ENCODE data around the gene CLPTM1L. TPM values are rescaled to one million over a fixed set of nuclear protein-coding genes. Genes with fewer than 3 reads are reported as not detected.
"Not testable (repeated sequence)": the region's sequence is repeated elsewhere in the genome, so short reads cannot be mapped to it uniquely, and the experiment has no call there.

CLPTM1L gene
- total RNA-seq, 3 donors from 2014 or later: 86.6 to 101 (median 97.6) TPM

DNA sequence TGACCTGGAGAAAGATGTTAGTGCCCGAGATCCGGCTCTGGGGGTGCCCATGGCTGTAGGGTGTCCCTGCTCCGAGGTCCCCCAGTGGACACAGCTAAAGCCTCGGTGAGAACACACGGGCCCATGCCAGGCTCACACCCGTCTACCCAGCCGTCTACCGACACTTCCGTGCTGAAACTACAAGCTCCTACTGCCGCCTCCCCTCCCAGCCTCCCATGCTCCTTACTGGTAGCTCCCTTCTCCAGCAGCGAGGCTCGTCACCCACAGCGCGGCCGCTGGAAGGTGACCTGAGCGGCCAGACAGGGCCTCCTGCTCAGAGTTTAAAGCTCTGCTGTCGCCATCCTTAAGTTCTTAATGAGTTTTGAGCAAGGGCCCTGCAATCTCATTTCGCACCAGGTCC, 33.2 kb upstream of the CLPTM1L start:
- Histone ChIP-seq H3K36me3 (ENCODE audit: low read depth) (no peaks in the 10 kb centered on the region), H3K4me3 (no peak overlapping the region), H3K4me1 (ENCODE audit: low read depth) (peaks cover 4% of the 10 kb centered on the region), H3K9me3 (no peaks in the 10 kb centered on the region)
- TF ChIP-seq CTCF (IDR thresholded peaks at IDR 0.05): no peak
- no peak for DNase-seq
- ATAC-seq: no peak
- intact Hi-C loops (cut with DNase I, micrococcal nuclease): no loop called here

DNA sequence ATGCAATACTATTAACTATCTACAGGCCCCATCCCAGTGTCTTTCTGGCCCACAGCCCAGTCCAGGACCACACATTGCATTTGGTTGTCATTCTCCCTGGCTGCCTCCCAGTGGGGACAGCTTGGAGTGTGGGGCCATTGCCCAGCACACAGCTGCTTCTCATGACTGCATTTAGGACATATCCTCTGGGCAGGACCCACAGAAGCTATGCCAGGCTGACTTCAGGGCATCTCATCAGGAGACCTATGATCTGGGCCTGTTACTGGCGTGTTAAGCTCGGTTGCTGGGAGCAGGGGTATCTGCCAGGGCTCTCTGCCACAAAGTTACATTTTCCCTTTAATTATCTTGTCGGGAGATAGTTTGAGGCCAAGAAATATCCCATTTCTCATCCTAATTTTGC, 32.1 kb upstream of the CLPTM1L start:
- Histone ChIP-seq H3K36me3 (ENCODE audit: low read depth) (no peaks in the 10 kb centered on the region), H3K9me3 (no peaks in the 10 kb centered on the region), H3K4me3 (no peak overlapping the region), H3K4me1 (ENCODE audit: low read depth) (peaks cover 4% of the 10 kb centered on the region)
- intact Hi-C loops (cut with DNase I, micrococcal nuclease): no loop called here
- no peak for TF ChIP-seq CTCF (IDR thresholded peaks at IDR 0.05)
- DNase-seq: no peak
- no peak for ATAC-seq

DNA sequence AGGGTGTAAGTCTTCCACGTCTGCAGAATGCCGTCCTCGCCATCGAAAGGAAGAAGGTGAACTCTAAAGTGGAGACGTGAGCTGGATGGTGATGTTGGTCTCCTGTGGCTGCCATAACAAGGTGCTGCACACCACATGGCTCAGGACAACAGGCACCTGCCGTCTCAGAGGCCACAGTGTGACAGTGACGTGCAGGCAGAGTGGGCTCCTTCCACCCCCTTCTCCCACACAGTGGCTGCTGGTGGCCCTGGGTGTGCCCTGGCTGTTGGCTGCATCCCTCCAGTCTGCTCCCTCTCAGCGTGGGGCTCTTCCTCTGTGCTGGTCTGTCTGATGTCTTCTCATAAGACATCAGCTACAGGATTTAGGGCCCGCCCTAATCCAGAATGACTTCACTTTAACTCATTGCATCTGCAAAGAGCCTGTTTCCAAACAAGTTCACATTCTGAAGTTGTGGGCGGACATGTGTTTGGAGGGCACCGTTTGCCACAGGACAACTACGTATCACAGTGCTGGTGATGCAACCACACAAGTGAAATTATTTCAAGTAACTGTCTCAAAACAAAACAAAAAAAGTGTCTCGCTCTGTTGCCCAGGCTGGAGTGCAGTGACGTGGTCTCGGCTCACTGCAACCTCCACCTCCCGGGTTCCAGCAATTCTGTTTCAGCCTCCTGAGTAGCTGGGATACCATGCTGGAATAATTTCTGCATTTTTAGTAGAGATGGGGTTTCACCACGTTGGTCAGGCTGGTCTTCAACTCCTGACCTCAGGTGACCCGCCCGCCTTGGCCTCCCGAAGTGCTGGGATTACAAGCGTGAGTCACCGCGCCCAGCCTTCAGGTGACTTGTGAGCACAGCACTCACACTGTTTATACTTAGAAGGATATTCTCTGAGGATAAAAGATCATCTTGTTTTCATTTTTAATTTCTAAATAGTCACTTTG, 31.2 kb upstream of the CLPTM1L start:
- ATAC-seq (no peak), DNase-seq (no peak)
- Histone ChIP-seq H3K36me3 (ENCODE audit: low read depth) (no peaks in the 10 kb centered on the region), H3K4me1 (ENCODE audit: low read depth) (peaks cover 4% of the 10 kb centered on the region), H3K4me3 (no peak overlapping the region), H3K9me3 (no peaks in the 10 kb centered on the region)
- intact Hi-C loops (cut with DNase I, micrococcal nuclease): no loop called here
- TF ChIP-seq CTCF (IDR thresholded peaks at IDR 0.05): no peak

DNA sequence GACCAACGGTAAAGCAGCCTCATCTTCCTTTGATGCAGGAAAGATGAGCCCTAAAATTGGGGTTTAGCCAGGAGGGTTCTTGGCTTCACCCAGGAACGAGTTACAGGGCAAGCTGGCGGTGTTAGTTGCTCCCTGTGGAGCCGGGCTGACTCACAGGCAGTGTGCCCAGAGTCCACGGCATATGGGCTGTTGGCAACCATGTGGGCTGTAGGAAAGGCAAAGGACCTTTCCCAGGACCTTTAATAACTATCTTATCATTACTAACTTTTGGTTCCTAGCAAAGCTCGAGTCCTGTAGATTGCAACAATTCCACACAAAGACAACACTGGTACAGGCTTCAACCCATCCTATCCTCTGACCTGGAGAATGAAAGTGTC, 29.8 kb upstream of the CLPTM1L start:
- TF ChIP-seq CTCF (IDR thresholded peaks at IDR 0.05): no peak
- Histone ChIP-seq H3K4me1 (ENCODE audit: low read depth) (no peaks in the 10 kb centered on the region), H3K36me3 (ENCODE audit: low read depth) (no peaks in the 10 kb centered on the region), H3K9me3 (no peaks in the 10 kb centered on the region), H3K4me3 (no peak overlapping the region)
- no peak for ATAC-seq
- no peak for DNase-seq
- intact Hi-C loops (cut with DNase I, micrococcal nuclease): no loop called here

DNA sequence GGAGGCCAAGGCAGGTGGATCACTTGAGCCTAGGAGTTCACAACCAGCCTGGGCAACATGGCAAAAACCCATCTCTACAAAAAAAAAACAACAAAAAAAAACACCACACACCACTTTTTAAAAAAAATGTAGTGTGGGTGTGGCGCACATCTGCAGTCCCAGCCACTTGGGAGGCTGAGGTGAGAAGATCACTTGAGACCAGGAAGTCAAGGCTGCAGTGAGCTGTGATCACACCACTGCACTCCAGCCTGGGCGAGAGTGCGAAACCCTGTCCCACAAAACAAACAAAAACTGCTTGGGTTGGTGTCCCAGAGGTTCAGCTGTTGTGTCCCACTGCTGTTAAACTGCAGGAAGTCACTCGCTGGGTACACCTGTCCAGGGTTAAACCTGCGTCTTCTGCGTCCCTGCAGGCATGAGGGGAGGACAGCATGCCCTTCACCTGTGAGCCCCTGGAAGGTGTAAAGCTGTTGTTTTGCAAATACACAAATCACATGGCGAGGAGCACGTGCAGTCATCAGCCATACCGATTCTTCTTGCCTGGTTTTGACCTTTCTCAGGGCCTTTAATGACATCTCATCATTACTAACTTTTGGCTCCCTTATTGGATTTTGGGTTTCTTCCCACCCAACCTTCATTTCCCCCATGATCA, 29.3 kb upstream of the CLPTM1L start:
- H3K4me3 ChIP-seq: no peak overlapping the region
- no peaks in the 10 kb centered on the region for H3K4me1 ChIP-seq (ENCODE audit: low read depth)
- ATAC-seq (no peak), DNase-seq (no peak)
- H3K36me3 ChIP-seq (ENCODE audit: low read depth): no peaks in the 10 kb centered on the region
- no peak for TF ChIP-seq CTCF (IDR thresholded peaks at IDR 0.05)
- intact Hi-C loops (cut with DNase I, micrococcal nuclease): no loop called here
- no peaks in the 10 kb centered on the region for H3K9me3 ChIP-seq

GRCh38 chr5:1371972-1372342, 27.1 kb upstream of the CLPTM1L start:
- H3K9me3 ChIP-seq; H3K4me3 ChIP-seq; H3K4me1 ChIP-seq (ENCODE audit: low read depth); DNase-seq; H3K36me3 ChIP-seq (ENCODE audit: low read depth); intact Hi-C loops (cut with DNase I, micrococcal nuclease); ATAC-seq: not testable (repeated sequence)

Measured in mucosa of descending colon (tissue), 3 donors.